HG03460 (cell line): ENCODE measurements around the gene FHAD1.

ENCODE experiments used
- ATAC-seq: cut with Tn5 transposase; IDR thresholded peaks from one replicate; pipeline ENCODE4 v1.9.1; 2021; ENCODE audit not compliant: unreplicated experiment

The FHAD1 gene

GRCh38 chr1:15246960-15247614, at the start of gene FHAD1:
Gene FHAD1 (plus strand): TSS chr1:15247223. CDS start chr1:15251785, 4,562 bp downstream.
- no peak for ATAC-seq

GRCh38 chr1:15197591-15198447, 49.2 kb upstream of the FHAD1 start:
- ATAC-seq: no peak

GRCh38 chr1:15198684-15199083, 48.3 kb upstream of the FHAD1 start:
- no peak for ATAC-seq

- ATAC-seq: no peak
Measured at GRCh38 chr1:15201221-15201620, 45.8 kb upstream of the FHAD1 start.

GRCh38 chr1:15201849-15202551, 45.0 kb upstream of the FHAD1 start:
- no peak for ATAC-seq

- ATAC-seq: no peak
Measured at GRCh38 chr1:15204931-15205330, 42.1 kb upstream of the FHAD1 start.

GRCh38 chr1:15205586-15206346, 41.3 kb upstream of the FHAD1 start:
- ATAC-seq: no peak

- ATAC-seq: no peak
Measured at GRCh38 chr1:15206418-15207030, 40.5 kb upstream of the FHAD1 start.

- ATAC-seq: no peak
Measured at GRCh38 chr1:15207031-15207828, 39.8 kb upstream of the FHAD1 start.

- ATAC-seq: no peak
Measured at GRCh38 chr1:15207829-15208429, 39.1 kb upstream of the FHAD1 start.

GRCh38 chr1:15210651-15211375, 36.2 kb upstream of the FHAD1 start:
- no peak for ATAC-seq

- no peak for ATAC-seq
Measured at GRCh38 chr1:15211424-15211823, 35.6 kb upstream of the FHAD1 start.

GRCh38 chr1:15212216-15212953, 34.6 kb upstream of the FHAD1 start:
- no peak for ATAC-seq

- ATAC-seq: no peak
Measured at GRCh38 chr1:15212954-15213291, 34.1 kb upstream of the FHAD1 start.

GRCh38 chr1:15213341-15213821, 33.6 kb upstream of the FHAD1 start:
- ATAC-seq: no peak

GRCh38 chr1:15214527-15214926, 32.5 kb upstream of the FHAD1 start:
- no peak for ATAC-seq

- no peak for ATAC-seq
Measured at GRCh38 chr1:15215116-15215515, 31.9 kb upstream of the FHAD1 start.

- no peak for ATAC-seq
Measured at GRCh38 chr1:15217654-15218053, 29.4 kb upstream of the FHAD1 start.
